ENCODE results near the gene CDC25C. TPM values are rescaled to one million over a fixed set of nuclear protein-coding genes. Genes with fewer than 3 reads are reported as not detected.

Gene CDC25C
- total RNA-seq, 1 donor: 8.9 TPM

DNA sequence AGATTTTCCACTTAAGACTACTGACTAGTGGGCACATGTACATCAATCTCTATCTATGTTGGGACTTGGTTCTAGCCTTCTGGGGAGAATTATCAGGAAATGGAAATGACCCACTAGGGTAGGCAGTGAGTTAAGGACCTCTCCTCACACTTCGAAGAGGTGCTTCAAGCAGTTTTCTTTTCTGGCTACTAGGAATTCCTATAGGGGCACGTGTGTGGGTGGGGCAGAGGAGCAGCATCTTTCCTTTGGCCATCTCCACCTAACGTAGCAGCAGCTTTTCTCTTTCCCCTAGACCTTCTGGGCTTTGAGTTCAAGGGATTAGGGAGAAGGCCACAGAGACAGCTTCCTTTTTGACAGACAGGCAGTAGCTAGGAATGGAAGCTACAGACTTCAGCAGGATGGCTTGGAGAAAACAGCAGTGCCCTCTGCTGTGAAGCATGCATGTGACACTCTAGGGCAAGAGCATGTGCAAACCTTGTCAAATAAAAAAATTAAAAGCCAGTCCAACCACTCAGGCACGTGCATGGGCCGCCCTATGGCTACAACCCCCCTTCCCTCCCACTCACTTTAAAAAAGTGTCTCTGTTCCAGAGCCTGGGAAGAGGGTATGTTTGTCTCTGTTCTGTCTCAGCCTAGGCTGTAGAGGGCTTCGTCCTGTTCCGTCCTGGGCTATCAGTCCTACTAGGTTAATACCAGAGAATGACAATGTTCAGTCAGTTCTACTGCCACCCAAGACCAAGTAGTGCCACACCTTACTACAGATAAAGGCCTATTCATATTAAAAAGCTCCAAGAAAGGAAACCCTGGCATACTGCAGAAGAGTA lies 48.5 kb downstream of the CDC25C start:
- no peak overlapping the region for H3K4me3 ChIP-seq (ENCODE audit: low read depth, low read length)
- peak; percentile 78 for DNase-seq (ENCODE audit: low read depth)
- TF ChIP-seq, protein P1, sequence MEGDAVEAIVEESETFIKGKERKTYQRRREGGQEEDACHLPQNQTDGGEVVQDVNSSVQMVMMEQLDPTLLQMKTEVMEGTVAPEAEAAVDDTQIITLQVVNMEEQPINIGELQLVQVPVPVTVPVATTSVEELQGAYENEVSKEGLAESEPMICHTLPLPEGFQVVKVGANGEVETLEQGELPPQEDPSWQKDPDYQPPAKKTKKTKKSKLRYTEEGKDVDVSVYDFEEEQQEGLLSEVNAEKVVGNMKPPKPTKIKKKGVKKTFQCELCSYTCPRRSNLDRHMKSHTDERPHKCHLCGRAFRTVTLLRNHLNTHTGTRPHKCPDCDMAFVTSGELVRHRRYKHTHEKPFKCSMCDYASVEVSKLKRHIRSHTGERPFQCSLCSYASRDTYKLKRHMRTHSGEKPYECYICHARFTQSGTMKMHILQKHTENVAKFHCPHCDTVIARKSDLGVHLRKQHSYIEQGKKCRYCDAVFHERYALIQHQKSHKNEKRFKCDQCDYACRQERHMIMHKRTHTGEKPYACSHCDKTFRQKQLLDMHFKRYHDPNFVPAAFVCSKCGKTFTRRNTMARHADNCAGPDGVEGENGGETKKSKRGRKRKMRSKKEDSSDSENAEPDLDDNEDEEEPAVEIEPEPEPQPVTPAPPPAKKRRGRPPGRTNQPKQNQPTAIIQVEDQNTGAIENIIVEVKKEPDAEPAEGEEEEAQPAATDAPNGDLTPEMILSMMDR (IDR thresholded peaks at IDR 0.05; ENCODE audit: insufficient read depth, low read length): peak; percentile 75

DNA sequence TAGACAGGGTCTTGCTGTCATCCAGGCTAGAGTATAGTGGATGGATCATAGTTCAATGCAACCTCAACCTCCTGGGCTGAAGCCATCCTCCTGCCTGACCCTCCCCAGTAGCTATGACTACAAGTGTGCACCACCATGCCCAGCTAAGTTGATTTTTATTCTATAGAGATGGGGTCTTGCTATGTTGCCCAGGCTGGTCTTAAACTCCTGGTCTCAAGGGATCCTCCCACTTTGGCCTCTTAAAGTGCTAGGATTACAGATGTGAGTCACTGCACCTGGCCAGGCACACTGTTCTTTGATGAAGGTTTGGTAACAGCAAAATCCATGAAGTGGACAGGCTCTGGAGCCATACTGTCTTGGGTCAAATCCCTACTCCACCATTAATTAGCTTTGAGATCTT lies 50.7 kb downstream of the CDC25C start:
- no peak for DNase-seq (ENCODE audit: low read depth)
- TF ChIP-seq, protein P1 (IDR thresholded peaks at IDR 0.05; ENCODE audit: insufficient read depth, low read length): no peak
- no peak overlapping the region for H3K4me3 ChIP-seq (ENCODE audit: low read depth, low read length)

DNA sequence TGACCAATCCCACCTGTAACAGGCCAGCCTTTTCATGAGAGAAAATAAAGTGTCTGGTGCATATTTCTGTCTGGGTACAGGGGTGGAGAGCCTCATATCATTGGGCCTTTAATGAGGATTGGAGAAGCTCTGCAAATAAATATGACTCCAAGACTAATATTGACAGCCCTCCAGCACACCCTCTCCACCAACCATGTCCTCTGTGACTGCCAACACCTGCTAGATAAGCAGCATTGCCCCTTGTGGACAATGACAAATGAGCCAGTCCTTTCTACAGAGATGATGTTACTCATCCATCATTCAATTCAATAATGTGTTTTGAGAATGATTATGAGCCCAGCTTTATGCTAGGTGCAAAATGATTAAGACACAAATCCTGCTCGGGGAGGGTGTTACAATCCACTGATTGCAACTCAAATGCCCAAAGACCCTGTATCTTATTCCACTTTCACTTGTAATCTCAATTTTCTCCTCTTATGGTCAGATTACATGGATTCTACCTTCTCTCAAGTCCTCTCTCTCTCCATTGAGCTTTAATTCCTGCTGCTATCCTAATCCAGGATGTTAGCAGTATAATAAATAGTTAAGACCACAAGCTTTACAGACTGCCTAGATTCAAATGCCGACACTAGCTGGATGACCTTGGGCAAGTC lies 55.1 kb downstream of the CDC25C start:
- TF ChIP-seq, protein P1 (IDR thresholded peaks at IDR 0.05; ENCODE audit: insufficient read depth, low read length): no peak
- DNase-seq (ENCODE audit: low read depth): no peak
- no peak overlapping the region for H3K4me3 ChIP-seq (ENCODE audit: low read depth, low read length)

DNA sequence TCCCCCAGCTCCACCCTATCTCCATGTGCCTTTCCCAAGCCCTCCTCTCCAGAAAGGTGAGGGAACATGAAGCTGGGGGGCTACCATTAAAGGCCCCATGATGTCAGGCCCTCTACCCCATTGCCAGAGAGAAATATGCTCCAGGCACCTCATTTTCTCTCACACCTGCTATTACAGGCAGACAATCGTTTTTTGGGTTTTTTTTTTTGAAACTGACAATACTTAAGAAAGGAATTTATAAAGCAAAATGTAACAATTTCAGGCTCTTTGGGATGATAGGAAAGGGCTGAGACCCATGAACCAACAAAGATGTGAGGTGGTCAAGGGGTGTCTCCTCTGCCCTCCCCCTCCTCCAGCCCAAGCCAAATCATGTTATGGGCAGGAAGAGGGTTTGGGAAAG lies 55.7 kb downstream of the CDC25C start:
- TF ChIP-seq, protein P1 (IDR thresholded peaks at IDR 0.05; ENCODE audit: insufficient read depth, low read length): no peak
- no peak overlapping the region for H3K4me3 ChIP-seq (ENCODE audit: low read depth, low read length)

DNA sequence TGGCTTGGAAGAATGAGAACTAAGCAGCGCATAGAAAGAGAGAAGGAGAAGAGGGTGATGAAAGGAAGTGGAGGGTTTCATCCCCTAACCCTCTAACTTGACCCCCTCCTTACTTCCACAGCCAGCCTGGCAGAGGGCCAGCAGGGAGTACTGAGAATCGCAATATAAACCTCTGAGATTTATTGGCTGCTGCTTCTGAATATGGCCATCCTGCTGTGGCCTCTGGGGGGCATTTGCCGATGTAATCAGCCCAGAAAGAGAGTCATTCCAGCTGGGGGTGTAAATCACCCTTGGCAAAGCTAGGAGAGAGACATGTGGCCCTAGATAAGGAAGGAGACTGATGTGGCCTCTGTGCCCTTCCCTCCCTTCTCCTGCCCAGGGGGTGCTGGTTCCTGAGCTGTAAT lies 56.2 kb downstream of the CDC25C start:
- TF ChIP-seq, protein P1 (IDR thresholded peaks at IDR 0.05; ENCODE audit: insufficient read depth, low read length): peak; percentile 2
- H3K4me3 ChIP-seq (ENCODE audit: low read depth, low read length): no peak overlapping the region
- DNase-seq (ENCODE audit: low read depth): no peak

More for the DNA sequence above, 55.7 kb downstream of the CDC25C start:
- no peak for DNase-seq (ENCODE audit: low read depth)

DNA sequence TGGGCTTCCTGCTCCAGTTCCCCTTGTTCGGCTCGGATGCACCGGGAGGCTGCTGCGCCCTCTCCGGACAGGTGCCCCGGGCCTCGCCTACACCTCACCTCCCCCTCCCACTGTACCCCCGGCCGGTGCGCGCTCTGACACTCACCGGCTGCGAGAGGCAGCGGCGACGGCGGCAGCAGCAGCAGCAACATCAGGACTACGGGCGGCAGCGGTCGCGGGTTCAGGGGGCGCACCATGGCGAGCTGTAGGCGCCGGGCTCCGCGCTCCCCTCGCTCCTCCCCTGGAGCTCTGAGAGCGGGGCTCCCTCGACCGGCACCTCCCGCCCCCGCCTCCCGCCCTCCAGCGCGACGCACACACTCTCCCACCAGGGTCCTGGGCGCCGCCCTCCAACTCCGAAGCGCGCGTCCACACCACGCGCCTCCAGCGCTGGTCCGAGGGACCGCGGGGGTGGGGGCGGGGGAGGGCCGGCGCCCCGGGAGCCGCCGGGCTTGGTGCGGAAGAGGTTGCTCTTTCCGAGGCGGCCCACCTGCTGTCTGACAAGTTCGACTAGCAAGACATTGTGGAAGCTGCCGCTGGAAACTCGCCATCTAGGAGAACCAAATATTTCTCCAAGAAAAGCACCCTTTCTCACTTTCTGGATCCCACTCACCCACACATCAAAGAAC lies 57.3 kb downstream of the CDC25C start, which contains the start of gene GFRA3:
GFRA3 (minus strand) TSS at position 433 of the 665 bp plus-strand sequence; CDS start at position 236, 197 bp downstream.
- TF ChIP-seq, protein P1 (IDR thresholded peaks at IDR 0.05; ENCODE audit: insufficient read depth, low read length): no peak
- H3K4me3 ChIP-seq (ENCODE audit: low read depth, low read length): peak within 1 kb of the TSS; percentile 44
- DNase-seq (ENCODE audit: low read depth): peak; percentile 8

Measured in fibroblast of the aortic adventitia (primary cell).